GM12874 (cell line): Measurements from ENCODE around the gene CALML6.

Experiments
- TF ChIP-seq, protein P1 (sequence below): IDR thresholded peaks from 2 replicates; pipeline ENCODE4 v1.5.1; 2011; ENCODE audit warnings: low read depth, mild to moderate bottlenecking, control low read depth, low read length, moderate library complexity; ENCODE audit not compliant: insufficient read depth

The CALML6 gene

DNA sequence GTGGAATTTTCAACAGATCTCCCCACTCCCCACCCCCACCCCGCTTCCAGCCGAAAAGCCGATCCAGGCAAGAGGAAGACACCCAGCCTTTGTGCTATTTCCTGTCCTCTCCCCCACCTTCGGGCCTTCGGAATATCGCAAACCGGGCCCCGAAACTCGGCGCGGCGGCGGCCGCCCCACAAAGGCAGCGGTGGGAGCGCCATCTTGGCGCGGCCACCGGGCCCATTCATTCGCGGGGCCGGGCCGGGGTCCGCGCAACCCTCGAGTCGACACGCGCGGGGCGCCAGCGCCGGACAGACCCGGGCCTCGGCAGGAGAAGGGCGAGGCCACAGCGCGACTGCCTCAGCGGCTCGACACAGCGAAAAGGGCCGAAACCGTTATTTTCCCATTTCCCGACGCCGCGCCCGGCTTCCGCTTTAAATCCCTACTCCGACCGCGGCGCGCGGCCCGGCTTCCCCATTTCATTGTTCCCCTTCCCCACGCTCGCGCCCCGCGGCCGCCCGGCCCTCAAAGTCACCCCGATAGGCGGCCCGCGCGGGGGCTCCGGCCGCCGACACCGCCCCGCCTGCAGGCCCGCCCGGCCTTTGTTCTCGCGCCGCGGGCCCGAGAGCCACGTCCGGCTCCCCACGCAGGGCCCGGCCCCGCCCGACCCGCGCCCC lies 25.1 kb upstream of the CALML6 start:
- TF ChIP-seq, protein P1, sequence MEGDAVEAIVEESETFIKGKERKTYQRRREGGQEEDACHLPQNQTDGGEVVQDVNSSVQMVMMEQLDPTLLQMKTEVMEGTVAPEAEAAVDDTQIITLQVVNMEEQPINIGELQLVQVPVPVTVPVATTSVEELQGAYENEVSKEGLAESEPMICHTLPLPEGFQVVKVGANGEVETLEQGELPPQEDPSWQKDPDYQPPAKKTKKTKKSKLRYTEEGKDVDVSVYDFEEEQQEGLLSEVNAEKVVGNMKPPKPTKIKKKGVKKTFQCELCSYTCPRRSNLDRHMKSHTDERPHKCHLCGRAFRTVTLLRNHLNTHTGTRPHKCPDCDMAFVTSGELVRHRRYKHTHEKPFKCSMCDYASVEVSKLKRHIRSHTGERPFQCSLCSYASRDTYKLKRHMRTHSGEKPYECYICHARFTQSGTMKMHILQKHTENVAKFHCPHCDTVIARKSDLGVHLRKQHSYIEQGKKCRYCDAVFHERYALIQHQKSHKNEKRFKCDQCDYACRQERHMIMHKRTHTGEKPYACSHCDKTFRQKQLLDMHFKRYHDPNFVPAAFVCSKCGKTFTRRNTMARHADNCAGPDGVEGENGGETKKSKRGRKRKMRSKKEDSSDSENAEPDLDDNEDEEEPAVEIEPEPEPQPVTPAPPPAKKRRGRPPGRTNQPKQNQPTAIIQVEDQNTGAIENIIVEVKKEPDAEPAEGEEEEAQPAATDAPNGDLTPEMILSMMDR, result no peak

DNA sequence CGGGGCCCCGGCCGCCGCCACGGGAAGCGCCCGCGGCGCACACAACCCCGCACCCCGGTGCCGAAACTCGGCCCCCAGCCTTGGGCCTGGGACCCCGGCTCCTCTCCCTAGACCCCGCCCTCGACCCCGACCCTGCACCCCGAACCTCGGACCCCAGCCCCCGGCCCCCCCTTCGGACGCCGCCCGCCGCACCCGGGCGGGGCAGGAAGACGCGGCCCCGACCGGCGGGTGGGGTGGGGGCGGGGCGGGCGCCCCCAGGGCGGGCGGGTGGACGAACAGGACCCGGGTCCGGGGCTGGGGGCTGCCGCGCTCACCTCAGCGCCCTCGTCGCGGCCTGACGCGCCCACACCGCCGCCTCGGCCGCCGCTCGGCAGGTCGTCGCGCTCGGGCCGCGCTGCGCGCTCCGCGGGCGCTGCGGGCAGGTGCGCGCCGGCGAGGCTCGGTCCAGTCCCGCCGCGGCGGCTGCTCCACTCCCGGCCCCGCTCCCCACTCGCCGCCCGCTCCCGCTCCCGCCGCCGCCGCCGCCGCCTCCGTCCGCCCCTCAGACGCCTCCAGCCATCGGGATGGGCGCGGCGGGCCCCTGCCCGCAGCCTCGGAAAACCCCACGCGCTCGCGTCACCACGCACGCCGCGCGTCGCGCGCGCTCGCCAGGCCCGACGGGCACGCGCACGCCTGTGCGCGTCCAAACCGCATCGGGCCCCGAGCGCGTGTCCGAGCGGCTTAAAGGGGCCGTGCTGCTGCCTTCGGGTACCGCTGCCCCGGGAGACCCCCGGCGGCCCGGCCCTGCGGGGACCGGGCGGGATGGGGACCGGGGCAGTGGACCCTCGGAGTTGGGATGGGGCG lies 24.3 kb upstream of the CALML6 start, which contains the start of gene GNB1:
Gene GNB1 (minus strand): TSS at position 582 of the 843 bp plus-strand sequence. CDS start 65,634 bp downstream, outside the sequence.
- TF ChIP-seq, protein P1, result no peak

DNA sequence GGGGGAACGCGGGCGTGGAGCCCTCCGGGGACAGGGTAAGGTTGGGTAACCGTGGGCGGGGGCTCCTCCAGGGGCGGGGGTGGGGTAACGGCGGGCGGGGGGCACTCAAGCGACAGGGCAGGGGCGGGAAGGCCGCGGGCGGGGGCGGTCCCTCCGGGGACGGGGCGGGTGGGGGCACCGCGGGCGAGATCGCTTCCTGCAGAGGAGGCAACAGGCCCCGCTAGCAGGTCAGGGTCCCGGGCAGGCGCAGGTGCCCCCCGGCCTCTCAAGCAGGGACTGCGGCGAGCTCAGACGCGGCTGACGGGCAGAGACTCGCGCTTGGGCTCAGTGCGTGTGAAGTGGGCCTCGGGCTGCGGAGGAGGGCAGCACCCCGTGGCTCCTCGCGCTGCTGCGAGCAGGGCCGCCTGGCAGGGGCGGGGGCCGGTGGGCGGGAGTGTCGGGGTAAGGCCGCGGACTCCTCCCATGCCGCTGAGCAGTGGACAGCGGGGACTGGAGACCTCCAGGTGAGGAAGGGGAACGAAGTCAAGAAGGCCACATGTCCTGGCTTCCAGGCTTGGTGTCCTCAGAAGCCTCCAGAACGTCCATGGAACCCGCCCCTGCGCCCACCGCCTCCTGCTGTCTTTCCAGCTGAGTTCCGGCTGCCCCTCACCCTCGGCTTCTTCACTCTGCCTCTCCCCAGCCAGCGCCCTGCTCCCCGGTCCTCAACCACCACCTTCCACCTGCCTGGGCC lies 23.5 kb upstream of the CALML6 start:
- TF ChIP-seq, protein P1, result no peak

DNA sequence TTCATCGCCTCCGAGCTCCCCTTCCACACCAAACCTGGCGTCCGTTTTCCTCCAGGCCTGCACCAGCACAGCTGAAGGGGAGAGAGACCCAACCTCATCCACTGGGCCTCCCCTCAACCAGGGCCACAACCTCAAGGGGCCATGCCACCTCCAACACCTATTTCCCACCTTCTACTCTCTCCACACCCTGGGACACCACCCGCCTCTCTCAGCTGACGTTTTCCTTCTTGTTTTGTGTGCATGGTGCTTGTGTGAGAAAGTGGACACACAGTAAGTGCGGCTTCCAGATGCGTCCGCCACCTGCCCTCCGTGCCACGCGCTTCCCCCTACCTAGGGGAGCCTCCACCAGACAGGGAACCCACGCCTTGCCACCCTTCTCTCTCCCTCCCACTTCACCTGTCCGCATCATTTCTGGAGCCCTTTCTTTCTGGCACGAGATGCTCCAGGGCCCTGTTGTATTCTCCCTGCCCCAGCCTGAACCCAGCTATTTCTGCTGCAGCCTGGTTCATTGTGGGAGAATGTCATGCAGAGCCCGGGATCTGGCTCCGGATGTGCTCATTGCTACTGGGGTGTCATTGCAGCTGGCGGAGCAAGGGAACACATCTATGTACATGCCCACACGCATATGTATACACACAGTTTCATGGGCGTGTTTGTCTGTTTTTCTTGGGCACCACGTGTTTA lies 22.8 kb upstream of the CALML6 start:
- TF ChIP-seq, protein P1, result no peak

DNA sequence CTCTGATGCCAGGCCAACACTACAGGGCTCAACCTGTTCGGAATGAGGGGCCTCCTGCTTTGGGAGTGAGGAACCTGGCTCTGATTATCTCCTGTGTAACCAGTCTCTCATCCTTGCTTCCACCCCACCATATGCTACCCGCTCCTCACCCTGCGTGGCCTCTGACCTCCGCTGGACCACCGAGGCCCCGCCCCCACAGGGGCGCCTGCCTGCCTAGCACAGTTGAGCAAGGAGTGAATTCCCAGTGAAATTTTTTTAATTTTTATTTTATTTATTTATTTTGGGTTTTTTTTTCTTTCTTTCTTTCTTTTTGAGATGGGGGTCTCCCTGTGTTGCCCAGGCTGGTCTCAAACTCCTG lies 22.3 kb upstream of the CALML6 start:
- TF ChIP-seq, protein P1, result no peak

DNA sequence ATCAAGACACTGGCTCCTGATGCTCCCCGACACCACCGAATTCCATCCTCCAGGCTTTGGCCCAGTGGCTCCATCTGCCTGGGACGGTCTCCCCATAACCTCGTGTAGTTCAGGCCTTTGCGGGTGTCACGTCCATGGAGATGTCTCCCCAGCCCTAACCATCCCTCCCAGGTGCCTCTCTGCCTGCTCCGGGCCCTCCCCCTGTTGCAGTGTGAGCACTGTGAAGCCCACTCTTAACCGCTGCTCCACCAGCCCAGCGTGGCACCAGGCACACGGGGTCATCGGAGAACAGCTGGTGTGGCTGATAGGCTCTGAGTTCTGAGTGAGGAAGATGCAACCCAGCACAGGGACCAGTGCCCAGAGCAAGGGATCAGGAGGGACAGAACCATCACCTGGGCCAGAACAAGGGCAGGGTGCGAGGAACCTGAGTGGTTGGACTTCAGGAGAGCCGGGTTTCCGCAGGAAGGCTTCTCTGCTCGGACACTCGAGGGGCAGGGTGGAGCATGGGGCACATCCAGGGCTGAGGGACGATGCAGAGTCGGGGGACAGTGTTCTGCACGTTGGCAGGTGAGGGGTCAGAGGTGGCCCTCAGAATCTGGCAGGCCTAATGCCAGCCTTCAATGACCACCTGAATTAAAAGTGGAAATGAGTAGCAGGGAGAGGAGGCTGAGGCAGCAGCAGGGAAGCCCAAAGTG lies 21.6 kb upstream of the CALML6 start:
- TF ChIP-seq, protein P1, result no peak
